HG03064 (cell line): ENCODE data around the gene ITPRID2.
"Not testable (repeated sequence)": the region's sequence is repeated elsewhere in the genome, so short reads cannot be mapped to it uniquely, and the experiment has no call there.

Source experiments
- ATAC-seq: cut with Tn5 transposase; IDR thresholded peaks from one replicate; pipeline ENCODE4 v1.9.1; 2021; ENCODE audit warnings: low read depth; ENCODE audit not compliant: unreplicated experiment

Gene ITPRID2

GRCh38 chr2:181957668-181958067 lies 66.1 kb downstream of the ITPRID2 start:
- ATAC-seq = no peak

GRCh38 chr2:181958726-181959125 lies 67.2 kb downstream of the ITPRID2 start:
- ATAC-seq = no peak

GRCh38 chr2:181959508-181959907 lies 68.0 kb downstream of the ITPRID2 start:
- ATAC-seq = no peak

DNA sequence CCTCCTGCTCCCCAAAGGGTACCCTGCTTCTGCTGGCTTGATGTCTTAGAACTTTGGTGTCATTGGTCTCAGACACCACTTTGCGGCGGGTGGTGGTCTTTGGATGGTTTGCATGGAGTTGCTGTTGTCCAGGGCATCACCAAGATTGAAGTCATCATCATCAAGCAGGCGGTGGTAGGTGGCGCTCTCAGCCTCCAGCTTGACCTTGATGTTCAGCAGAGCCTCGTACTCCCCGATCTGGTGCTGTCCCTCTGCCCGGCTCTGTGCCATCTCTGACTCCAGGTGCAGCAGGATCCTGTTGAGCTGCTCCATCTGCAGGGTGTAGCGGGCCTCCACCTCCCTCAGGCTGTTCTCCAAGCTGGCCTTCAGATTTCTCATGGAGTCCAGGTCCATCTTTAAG lies 69.6 kb downstream of the ITPRID2 start:
- ATAC-seq = not testable (repeated sequence)

DNA sequence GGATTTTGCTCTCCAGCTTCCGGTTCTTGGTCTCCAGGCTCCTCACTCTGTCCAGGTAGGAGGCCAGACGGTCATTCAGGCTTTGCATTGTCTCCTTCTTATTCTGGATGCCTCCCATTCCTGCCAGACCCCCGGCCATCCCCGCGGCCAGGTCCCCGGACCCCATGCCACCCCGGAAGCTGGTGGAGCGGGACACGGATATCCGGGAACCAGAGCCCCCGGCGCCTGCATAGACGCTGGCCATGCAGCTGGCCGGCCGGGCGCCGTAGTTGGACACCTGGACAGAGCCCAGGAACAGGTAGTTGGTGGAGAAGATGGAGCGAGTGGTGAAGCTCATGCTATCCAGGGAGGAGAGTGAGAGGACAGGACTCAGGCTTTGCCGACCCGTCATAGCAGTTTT lies 70.6 kb downstream of the ITPRID2 start:
- no peak for ATAC-seq

- ATAC-seq = no peak
These were observed 78.7 kb downstream of the ITPRID2 start for GRCh38 chr2:181970160-181970794.

- ATAC-seq = no peak
These were observed 79.5 kb downstream of the ITPRID2 start for GRCh38 chr2:181971032-181971431.

- no peak for ATAC-seq
These were observed 81.1 kb downstream of the ITPRID2 start for GRCh38 chr2:181972431-181973170.

- ATAC-seq = no peak
These were observed 81.7 kb downstream of the ITPRID2 start for GRCh38 chr2:181973171-181973783.

GRCh38 chr2:181977661-181978350 lies 86.3 kb downstream of the ITPRID2 start:
- no peak for ATAC-seq

DNA sequence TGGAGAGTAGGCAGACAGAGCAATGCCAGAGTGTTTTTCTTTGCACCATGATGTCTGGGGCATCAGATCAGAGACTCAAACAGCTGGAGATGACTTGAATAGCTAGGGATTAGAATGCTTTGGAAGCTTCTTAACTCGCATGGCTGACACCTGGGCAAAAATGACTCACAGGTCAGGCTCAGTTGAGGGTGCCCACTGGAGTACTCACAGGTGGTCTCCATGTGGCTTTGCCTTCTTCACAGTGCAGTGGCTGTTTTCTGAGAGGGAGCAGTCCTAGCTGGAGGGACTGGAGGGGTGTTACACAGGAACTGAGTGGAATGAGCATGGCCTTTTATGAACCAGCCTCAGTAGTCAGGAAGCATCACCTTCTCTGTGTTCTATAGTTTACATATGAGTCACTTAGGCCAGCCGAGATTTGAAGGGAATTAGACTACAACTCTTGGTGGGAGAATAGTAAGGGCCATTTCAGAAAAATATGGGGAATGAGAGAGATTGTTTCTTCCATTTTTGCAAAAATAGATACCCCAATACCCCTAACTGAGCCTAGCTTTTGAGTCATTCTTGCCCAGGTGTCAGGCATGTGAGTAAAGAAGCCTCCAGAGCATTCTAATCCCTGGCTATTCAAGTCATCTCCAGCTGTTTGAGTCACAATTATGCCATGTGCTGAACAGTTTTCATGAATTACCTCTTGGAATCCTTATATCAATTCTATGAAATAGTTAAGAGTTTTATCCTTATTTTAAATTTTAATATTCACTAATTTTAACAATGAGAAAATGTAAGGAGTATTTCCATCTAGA lies 87.0 kb downstream of the ITPRID2 start:
- ATAC-seq = no peak
